ENCODE results near the gene TAS1R2. TPM values are rescaled to one million over a fixed set of nuclear protein-coding genes. Genes with fewer than 3 reads are reported as not detected.

Gene TAS1R2
- total and polyA plus RNA-seq, 2 experiments from 2014 or later = not detected

- no peaks in the 10 kb centered on the region for H3K9me3 Mint-ChIP-seq
- DNase-seq (ENCODE audit: low spot score) = no peak
- no peak overlapping the region for H3K27ac ChIP-seq (ENCODE audit: low read depth)
- no peaks in the 10 kb centered on the region for H3K79me2 ChIP-seq (replicated peaks; ENCODE audit: insufficient read depth)
- no peaks in the 10 kb centered on the region for H3K4me1 Mint-ChIP-seq
- no peaks in the 10 kb centered on the region for H3K9me2 ChIP-seq (ENCODE audit: insufficient read depth)
- no peak for ATAC-seq
- peaks cover 5% of the 10 kb centered on the region; the same call in 1 of the 2 replicates for H3K4me1 ChIP-seq (ENCODE audit: insufficient read depth)
- TF ChIP-seq NANOG (IDR thresholded peaks at IDR 0.05; ENCODE audit: borderline replicate concordance) (no peak), CTCF (conservative IDR thresholded peaks at IDR 0.05; ENCODE audit: low read depth in 2 of 2) (no peak), JUNB (IDR thresholded peaks at IDR 0.05; ENCODE audit: unreplicated experiment) (no peak), EZH2 (IDR thresholded peaks at IDR 0.05; ENCODE audit: low read depth, unreplicated experiment) (no peak), REST (IDR thresholded peaks at IDR 0.05; ENCODE audit: unreplicated experiment) (no peak), POLR2AphosphoS5 (IDR thresholded peaks at IDR 0.05; ENCODE audit: low read depth) (no peak), CREB1 (CRISPR knock-in tag; IDR thresholded peaks at IDR 0.05; ENCODE audit: low read depth) (no peak), ETS1 (IDR thresholded peaks at IDR 0.05) (no peak), ZNF462 (CRISPR knock-in tag; IDR thresholded peaks at IDR 0.05) (no peak), STAT1 (IDR thresholded peaks at IDR 0.05; ENCODE audit: unreplicated experiment) (no peak), EZH2phosphoT487 (IDR thresholded peaks at IDR 0.05; ENCODE audit: unreplicated experiment) (no peak), ZNF114 (CRISPR knock-in tag; IDR thresholded peaks at IDR 0.05) (no peak), ZNF331 (CRISPR knock-in tag; IDR thresholded peaks at IDR 0.05; ENCODE audit: low read depth) (no peak)
- no peak overlapping the region for H3K27ac Mint-ChIP-seq
- no peak overlapping the region for H3K4me2 ChIP-seq
- no peak overlapping the region for H2AFZ ChIP-seq
- H4K20me1 ChIP-seq (replicated peaks; ENCODE audit: insufficient read depth) = no peaks in the 10 kb centered on the region; the same call in 1 of the 2 replicates
- peaks cover 6% of the 10 kb centered on the region; the same call in 2 of the 3 replicates for H3K36me3 Mint-ChIP-seq (ENCODE audit: low read depth)
- peaks cover 3% of the 10 kb centered on the region for H3K27me3 Mint-ChIP-seq (ENCODE audit: insufficient read depth, low read depth, poor library complexity)
- no peak overlapping the region for H3K4me3 Mint-ChIP-seq
- H3K4me3 ChIP-seq = no peak overlapping the region
- H3F3A ChIP-seq (replicated peaks; ENCODE audit: low read depth) = no peaks in the 10 kb centered on the region
- H3K36me3 ChIP-seq (ENCODE audit: insufficient read depth) = no peaks in the 10 kb centered on the region
- H3K27me3 ChIP-seq (ENCODE audit: insufficient read depth) = no peaks in the 10 kb centered on the region
These were observed 19.2 kb upstream of the TAS1R2 start for GRCh38 chr1:18878538-18879214.

Data from GM23338 (cell line).